Stimulated activated naive CD4-positive, alpha-beta T cell (primary cell): ENCODE measurements around the gene VNN1.
A peak's percentile ranks its signal among the peaks of the same experiment; 100 is the strongest.
"Not testable (repeated sequence)": the region's sequence is repeated elsewhere in the genome, so short reads cannot be mapped to it uniquely, and the experiment has no call there.

Experiments used
- DNase-seq, 6 experiments: peaks; one replicate each; lab custom pipeline; 2025; lab: John Stamatoyannopoulos, UW

Gene VNN1

GRCh38 chr6:132669690-132670291 lies 44.1 kb downstream of the VNN1 start:
- DNase-seq: peak in 3 of 6 experiments; percentile 1 to 41 (median 34)

- DNase-seq: no peak
Measured at GRCh38 chr6:132666118-132666517, 47.7 kb downstream of the VNN1 start.

- DNase-seq: no peak
Measured at GRCh38 chr6:132664309-132665034, 49.4 kb downstream of the VNN1 start.

GRCh38 chr6:132663661-132664060 lies 50.2 kb downstream of the VNN1 start:
- DNase-seq: no peak

- no peak for DNase-seq
Measured at GRCh38 chr6:132661906-132662305, 51.9 kb downstream of the VNN1 start.

- no peak for DNase-seq
Measured at GRCh38 chr6:132659082-132659481, 54.8 kb downstream of the VNN1 start, which contains the start of gene TAAR1. TAAR1 (minus strand) TSS chr6:132659182; CDS start chr6:132646003, 13,179 bp downstream.

- DNase-seq: no peak
Measured at GRCh38 chr6:132651062-132651461, 62.8 kb downstream of the VNN1 start.

GRCh38 chr6:132650429-132650828 lies 63.4 kb downstream of the VNN1 start:
- no peak for DNase-seq

- DNase-seq: no peak
Measured at GRCh38 chr6:132648828-132649227, 65.0 kb downstream of the VNN1 start.

GRCh38 chr6:132648356-132648755 lies 65.5 kb downstream of the VNN1 start:
- DNase-seq: peak in 1 of 6 experiments; percentile 2

- DNase-seq: no peak
Measured at GRCh38 chr6:132643547-132643946, 70.3 kb downstream of the VNN1 start.

- DNase-seq: not testable (repeated sequence)
Measured at GRCh38 chr6:132637135-132637534, 76.7 kb downstream of the VNN1 start.

- not testable (repeated sequence) for DNase-seq
Measured at GRCh38 chr6:132635906-132636305, 77.9 kb downstream of the VNN1 start.

GRCh38 chr6:132635288-132635687 lies 78.6 kb downstream of the VNN1 start:
- DNase-seq: not testable (repeated sequence)

GRCh38 chr6:132634796-132635195 lies 79.1 kb downstream of the VNN1 start:
- DNase-seq: no peak

- DNase-seq: no peak
Measured at GRCh38 chr6:132633362-132633761, 80.5 kb downstream of the VNN1 start.
